Activated T-cell treated with anti-CD3 and anti-CD28 coated beads, Interleukin-2, amount 50 U/mL, for 1 hour (primary cell): Measurements from ENCODE around the gene PPP1R2C.

Experiments
- DNase-seq: peaks from one replicate; pipeline ENCODE4 v3.0.0-alpha.2; 2020

The PPP1R2C gene

GRCh38 chrX:42778096-42778495 is at the start of gene PPP1R2C:
Gene PPP1R2C, minus strand, starts transcription at chrX:42778163. Its CDS starts 84 bp downstream, at chrX:42778079.
- peak; percentile 62 for DNase-seq

GRCh38 chrX:42825201-42825600 is 47.2 kb upstream of the PPP1R2C start:
- no peak for DNase-seq

GRCh38 chrX:42824541-42824940 is 46.6 kb upstream of the PPP1R2C start:
- no peak for DNase-seq

- no peak for DNase-seq
Observed at GRCh38 chrX:42823443-42823842, 45.5 kb upstream of the PPP1R2C start.

DNA sequence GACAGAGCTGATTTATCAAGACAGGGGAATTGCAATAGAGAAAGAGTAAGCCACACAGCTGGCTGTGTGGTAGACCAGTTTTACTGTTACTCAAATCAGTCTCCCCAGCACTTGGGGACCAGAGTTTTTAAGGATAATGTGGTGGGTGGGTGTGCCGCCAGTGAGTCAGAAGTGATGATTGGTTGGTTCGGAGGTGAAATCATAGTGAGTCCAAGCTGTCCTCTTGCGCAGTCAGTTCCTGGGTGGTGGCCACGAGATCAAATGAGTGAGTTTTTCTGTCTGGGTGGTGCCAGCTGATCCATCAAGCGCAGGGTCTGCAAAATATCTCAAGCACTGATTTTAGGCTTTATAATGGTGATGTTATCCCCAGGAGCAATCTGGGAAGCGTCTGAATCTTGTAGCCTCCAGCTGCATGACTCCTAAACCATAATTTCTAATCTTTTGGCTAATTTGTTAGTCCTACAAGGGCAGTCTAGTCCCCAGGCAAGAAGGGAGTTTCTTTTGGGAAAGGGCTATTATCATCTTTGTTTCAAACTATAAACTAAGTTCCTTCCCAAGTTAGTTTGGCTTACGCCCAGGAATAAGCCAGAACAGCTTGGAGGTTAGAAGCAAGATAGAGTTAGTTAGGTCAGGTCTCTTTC is 44.0 kb upstream of the PPP1R2C start:
- no peak for DNase-seq

- DNase-seq, result no peak
Observed at GRCh38 chrX:42818151-42818921, 40.4 kb upstream of the PPP1R2C start.

- DNase-seq, result no peak
Observed at GRCh38 chrX:42809569-42809968, 31.6 kb upstream of the PPP1R2C start.

- DNase-seq, result no peak
Observed at GRCh38 chrX:42807393-42807792, 29.4 kb upstream of the PPP1R2C start.

DNA sequence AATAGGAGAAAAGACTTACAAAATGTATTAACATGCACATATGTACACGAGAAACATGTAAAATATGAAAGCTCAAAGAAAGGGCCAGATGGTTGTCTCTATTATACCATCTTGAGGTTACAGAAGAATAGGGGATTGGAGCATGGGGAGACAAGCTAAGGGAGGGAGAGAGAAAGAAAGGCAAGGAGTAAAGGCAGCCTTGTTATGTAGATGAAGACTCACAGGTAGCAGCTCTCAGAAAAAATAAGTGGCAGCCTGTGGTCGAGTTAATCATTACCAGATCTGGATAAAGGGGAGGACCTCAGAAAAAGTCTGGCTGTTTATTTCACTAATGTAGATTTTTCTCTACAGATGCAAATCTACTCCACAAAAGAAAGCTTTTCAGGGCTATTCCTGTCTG is 26.6 kb upstream of the PPP1R2C start:
- DNase-seq, result no peak

- DNase-seq, result no peak
Observed at GRCh38 chrX:42803320-42803719, 25.4 kb upstream of the PPP1R2C start.

DNA sequence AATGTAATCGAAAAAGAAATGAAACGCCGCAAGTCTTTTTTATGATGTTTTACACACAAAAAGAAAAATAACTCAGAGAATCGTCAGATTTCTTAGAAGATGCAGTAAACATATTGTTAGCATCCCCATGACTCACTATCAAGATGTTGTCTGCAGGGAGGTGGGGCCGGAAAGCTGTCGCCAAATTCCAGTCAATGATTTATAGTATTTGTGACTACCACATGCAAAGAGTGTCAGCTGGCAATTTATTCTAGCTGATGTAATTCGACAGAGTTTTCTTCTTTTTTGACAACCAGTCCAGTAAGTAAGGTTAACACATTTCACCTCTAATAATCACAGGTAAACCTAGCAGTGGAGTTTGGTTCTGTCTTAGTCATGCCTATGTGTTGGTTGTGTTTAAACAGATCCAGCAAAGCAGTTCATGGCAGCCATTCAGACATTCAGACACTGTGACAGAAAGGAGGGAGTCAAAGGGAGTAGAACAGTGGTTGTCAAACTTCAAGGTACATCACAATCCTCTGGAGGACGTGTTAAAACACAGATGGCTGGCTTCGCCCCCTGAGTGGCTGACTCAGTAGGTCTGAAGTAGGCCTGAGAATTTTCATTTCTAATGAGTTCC is 19.8 kb upstream of the PPP1R2C start:
- DNase-seq, result no peak

- DNase-seq, result no peak
Observed at GRCh38 chrX:42783451-42783850, 5.5 kb upstream of the PPP1R2C start.

- no peak for DNase-seq
Observed at GRCh38 chrX:42776195-42776594, 1.8 kb downstream of the PPP1R2C start.

DNA sequence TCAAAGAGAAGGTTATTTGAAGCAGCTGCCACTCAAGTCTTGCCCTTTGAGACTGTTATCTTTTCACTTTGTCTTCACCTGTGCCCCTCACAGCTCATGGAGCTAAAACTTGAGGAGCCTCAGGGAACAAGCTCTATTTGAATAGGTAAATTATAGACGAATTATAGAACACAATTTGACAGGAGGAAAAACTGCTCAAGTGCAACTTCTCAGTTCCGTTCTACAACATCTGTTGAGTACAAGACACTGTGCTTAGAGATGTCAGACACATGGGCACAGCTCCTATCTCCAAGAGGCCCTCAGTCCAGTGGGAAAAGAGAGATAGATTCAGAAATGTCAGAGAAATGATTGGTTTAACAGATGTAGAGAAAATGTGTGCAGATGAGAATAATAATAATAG is 5.1 kb downstream of the PPP1R2C start:
- DNase-seq, result no peak

- DNase-seq, result no peak
Observed at GRCh38 chrX:42771506-42772335, 6.2 kb downstream of the PPP1R2C start.

- no peak for DNase-seq
Observed at GRCh38 chrX:42770566-42770965, 7.4 kb downstream of the PPP1R2C start.

GRCh38 chrX:42759881-42760280 is 18.1 kb downstream of the PPP1R2C start:
- DNase-seq, result no peak

DNA sequence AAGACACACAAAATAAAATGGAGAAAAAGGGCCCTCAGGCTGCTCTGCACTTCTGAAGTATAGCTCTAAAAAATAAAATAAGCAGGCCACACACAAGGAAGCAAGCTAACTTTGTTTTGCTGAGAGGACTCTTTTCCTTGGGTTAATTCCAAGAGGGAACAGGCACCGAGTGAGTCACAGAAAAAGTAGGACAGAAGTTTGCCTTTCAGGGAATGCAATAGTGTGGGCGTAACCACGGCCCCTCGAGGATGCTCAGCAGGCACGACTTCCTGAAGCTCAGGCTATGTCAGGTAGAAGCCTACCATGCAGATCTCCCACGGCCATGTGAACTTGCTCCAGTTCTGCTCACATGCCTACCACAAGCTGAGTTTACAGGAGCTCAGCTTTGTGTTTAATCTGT is 22.1 kb downstream of the PPP1R2C start:
- DNase-seq, result no peak

GRCh38 chrX:42754603-42755002 is 23.4 kb downstream of the PPP1R2C start:
- DNase-seq, result no peak

GRCh38 chrX:42754115-42754514 is 23.8 kb downstream of the PPP1R2C start:
- DNase-seq, result no peak

DNA sequence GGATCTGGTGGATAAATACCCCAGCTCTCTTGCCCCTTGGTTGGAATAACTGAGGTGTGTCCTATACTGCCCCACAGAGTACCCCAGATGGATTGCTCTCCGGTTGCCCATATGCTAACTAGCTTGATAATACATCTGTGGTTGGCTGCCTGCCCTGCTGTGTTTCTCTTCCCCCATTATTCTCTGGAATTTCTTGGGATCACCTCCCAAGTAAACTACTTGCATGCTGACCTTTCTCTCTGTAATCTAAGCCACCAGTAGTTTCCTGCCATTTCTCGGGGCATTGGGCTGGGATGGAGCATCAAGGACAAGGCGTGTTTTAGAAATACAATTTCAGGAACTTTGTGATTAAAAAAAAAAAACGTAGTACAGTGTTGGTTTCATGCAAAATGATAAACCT is 25.2 kb downstream of the PPP1R2C start:
- DNase-seq, result no peak

GRCh38 chrX:42751573-42751972 is 26.4 kb downstream of the PPP1R2C start:
- DNase-seq, result no peak
